ENCODE data around the gene RAMACL. TPM values are rescaled to one million over a fixed set of nuclear protein-coding genes. Genes with fewer than 3 reads are reported as not detected.
"Not testable (repeated sequence)": the region's sequence is repeated elsewhere in the genome, so short reads cannot be mapped to it uniquely, and the experiment has no call there.

The RAMACL gene
- total RNA-seq, 6 experiments from 2014 or later: 0.19 to 1.4 (median 0.65) TPM

GRCh38 chr6:166584155-166584554 is 2.3 kb downstream of the RAMACL start:
- Histone ChIP-seq H3K4me3 (no peak overlapping the region), H3K4me1 (no peaks in the 10 kb centered on the region), H3K27me3 (no peaks in the 10 kb centered on the region), H3K27ac (no peak overlapping the region), H3K36me3 (no peaks in the 10 kb centered on the region), H3K9me3 (no peaks in the 10 kb centered on the region)
- ATAC-seq (peak in 2 of 4 donors; percentile 11 to 22), DNase-seq (no peak)
- intact Hi-C loops (cut with DNase I): no loop called here
- TF ChIP-seq CTCF (IDR thresholded peaks at IDR 0.05) (no peak), POLR2A (IDR thresholded peaks at IDR 0.05) (no peak)
- 45% methylated on average over 3 of the region's 3 CpGs for WGBS (ENCODE audit: insufficient coverage, low coverage, low lambda C conversion rate, missing lambda C conversion rate)

GRCh38 chr6:166583230-166583965 is 3.1 kb downstream of the RAMACL start:
- Histone ChIP-seq H3K9me3 (no peaks in the 10 kb centered on the region), H3K4me1 (no peaks in the 10 kb centered on the region), H3K27me3 (no peaks in the 10 kb centered on the region), H3K4me3 (no peak overlapping the region), H3K36me3 (no peaks in the 10 kb centered on the region), H3K27ac (no peak overlapping the region)
- intact Hi-C loops (cut with DNase I): no loop called here
- DNase-seq (no peak), ATAC-seq (no peak)
- WGBS (ENCODE audit: insufficient coverage, low coverage, low lambda C conversion rate, missing lambda C conversion rate): 79% methylated on average over 10 of the region's 15 CpGs
- TF ChIP-seq CTCF (IDR thresholded peaks at IDR 0.05) (no peak), POLR2A (IDR thresholded peaks at IDR 0.05) (no peak)

GRCh38 chr6:166582258-166582657 is 4.2 kb downstream of the RAMACL start:
- no peaks in the 10 kb centered on the region for H3K36me3 ChIP-seq
- TF ChIP-seq CTCF (IDR thresholded peaks at IDR 0.05) (no peak), POLR2A (IDR thresholded peaks at IDR 0.05) (no peak)
- H3K4me3 ChIP-seq: no peak overlapping the region
- no peaks in the 10 kb centered on the region for H3K4me1 ChIP-seq
- DNase-seq (no peak), ATAC-seq (no peak)
- H3K27ac ChIP-seq: no peak overlapping the region
- H3K27me3 ChIP-seq: no peaks in the 10 kb centered on the region
- WGBS (ENCODE audit: insufficient coverage, low coverage, low lambda C conversion rate, missing lambda C conversion rate): 83% methylated on average over 2 of the region's 6 CpGs
- intact Hi-C loops (cut with DNase I): no loop called here
- H3K9me3 ChIP-seq: no peaks in the 10 kb centered on the region

GRCh38 chr6:166581801-166582200 is 4.7 kb downstream of the RAMACL start:
- DNase-seq; H3K27me3 ChIP-seq; H3K27ac ChIP-seq; ATAC-seq; H3K4me3 ChIP-seq; H3K9me3 ChIP-seq; intact Hi-C loops (cut with DNase I); H3K36me3 ChIP-seq; H3K4me1 ChIP-seq: not testable (repeated sequence)
- 92% methylated on average over 7 of the region's 8 CpGs for WGBS (ENCODE audit: insufficient coverage, low coverage, low lambda C conversion rate, missing lambda C conversion rate)

GRCh38 chr6:166581091-166581511 is 5.4 kb downstream of the RAMACL start:
- Histone ChIP-seq H3K9me3 (no peaks in the 10 kb centered on the region), H3K36me3 (no peaks in the 10 kb centered on the region), H3K27ac (no peak overlapping the region), H3K4me3 (no peak overlapping the region), H3K27me3 (no peaks in the 10 kb centered on the region), H3K4me1 (no peaks in the 10 kb centered on the region)
- no peak for TF ChIP-seq POLR2A (IDR thresholded peaks at IDR 0.05)
- TF ChIP-seq CTCF (IDR thresholded peaks at IDR 0.05): no peak
- no peak for ATAC-seq
- DNase-seq: no peak
- 78% methylated on average over 3 of the region's 11 CpGs for WGBS (ENCODE audit: insufficient coverage, low coverage, low lambda C conversion rate, missing lambda C conversion rate)
- intact Hi-C loops (cut with DNase I): no loop called here
